HG03175 (cell line): ENCODE results near the gene HMX1.

Experiments used
- ATAC-seq: cut with Tn5 transposase; IDR thresholded peaks from one replicate; pipeline ENCODE4 v1.9.1; 2021; ENCODE audit warnings: mild to moderate bottlenecking, moderate library complexity; ENCODE audit not compliant: unreplicated experiment

HMX1 gene

DNA sequence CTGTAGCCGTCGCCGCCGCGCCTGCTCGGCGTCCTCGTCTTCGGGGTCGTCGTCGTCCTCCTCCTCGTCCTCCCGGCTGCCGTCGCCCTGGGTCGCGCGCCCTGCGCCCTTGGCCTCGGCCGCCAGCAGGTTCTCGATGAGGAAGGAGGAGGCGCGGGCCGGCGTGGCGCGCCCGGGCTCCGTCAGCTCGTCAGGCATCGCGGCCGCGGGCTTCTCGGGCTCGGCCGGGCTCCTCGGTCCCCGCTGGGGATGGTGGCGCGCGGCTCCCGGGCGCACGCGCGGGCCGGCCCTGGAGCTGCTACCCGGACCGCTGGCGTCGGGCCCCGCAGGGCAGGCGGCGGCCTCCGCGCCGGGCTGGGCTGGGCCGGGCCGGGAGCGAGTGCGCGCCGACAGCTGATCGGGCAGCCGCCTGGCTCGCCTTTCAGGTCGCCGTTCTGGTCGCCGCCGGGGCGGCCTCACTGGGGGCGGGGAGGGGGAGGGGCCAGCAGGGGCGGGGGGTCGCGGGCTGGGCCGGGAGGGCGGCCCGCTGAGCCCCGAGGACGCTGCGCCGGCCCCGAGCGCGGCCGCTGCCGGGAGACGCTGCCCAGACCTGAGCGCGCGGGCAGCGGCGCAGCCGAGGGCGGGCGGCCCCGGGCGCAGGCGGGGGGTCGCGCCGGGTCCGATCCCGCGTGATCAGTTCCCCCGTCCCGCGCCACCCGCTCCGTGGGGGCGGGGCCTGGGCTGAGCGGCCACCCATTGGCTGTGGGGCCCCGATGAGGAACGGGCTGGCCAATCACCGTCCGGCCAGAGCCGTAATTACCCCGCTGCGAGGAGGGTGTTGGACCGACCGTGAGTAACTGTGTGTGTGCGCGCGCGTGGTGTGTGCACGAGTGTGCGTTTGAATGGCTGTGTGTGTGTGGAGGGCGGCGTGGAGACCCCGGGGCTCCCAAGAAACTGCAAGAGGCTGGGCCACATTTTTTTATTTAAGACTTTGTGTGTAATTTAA lies at the start of gene HMX1:
Gene HMX1, minus strand, starts transcription at position 423 of the 985 bp plus-strand sequence. Its CDS starts 225 bp downstream, at position 198.
- no peak for ATAC-seq

DNA sequence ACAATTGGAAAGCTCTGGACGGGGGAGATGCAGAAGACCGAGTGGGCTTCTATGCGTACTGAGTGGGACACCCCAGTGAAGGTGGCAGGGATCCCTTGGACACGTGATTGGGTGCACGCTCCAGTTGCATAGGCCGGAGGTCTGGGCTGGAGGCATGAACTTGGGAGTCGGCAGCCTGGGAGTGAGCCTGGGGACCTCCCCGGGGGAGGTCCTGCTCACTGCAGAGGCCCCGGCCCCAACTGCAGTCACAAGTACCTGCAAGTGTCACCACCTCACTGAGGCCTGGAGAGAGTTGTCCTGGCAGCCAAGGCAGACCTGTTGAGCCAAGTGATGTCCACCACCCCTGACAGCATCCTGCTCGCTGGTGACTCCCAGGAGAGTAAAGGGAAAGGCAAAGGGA lies 49.3 kb upstream of the HMX1 start:
- no peak for ATAC-seq

DNA sequence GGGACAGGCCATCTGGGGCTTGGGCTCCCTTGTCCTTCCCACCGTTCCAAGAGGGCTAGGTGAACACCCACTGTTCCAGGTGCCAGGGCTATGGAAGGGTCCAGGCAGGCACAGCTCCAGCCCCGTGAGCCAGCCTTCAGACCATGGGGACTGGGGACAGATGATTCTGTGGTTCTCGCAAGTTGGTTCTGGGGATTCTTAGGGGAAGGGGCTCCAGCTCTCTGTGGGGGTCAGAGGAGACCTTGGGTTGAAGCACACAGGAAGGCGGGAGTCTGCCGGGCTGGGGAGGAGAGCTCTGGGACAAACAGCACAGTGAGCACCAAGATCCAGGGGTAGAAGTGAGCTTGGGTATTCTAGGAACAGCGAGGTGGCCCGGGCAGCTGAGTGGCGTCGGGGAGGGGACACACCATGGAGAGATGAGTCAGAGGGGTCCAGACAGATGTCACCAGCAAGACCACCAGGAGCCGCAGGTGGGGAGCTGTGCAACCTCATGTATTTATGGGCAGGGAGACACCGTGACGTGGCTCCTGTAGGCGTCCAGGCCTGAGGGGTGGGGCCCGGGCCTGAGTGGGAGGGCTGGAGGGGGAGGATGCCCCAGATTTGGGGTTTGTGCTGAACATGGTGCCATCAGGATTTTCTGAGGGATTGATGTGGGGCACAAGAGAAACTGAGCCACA lies 48.8 kb upstream of the HMX1 start:
- ATAC-seq, result no peak

DNA sequence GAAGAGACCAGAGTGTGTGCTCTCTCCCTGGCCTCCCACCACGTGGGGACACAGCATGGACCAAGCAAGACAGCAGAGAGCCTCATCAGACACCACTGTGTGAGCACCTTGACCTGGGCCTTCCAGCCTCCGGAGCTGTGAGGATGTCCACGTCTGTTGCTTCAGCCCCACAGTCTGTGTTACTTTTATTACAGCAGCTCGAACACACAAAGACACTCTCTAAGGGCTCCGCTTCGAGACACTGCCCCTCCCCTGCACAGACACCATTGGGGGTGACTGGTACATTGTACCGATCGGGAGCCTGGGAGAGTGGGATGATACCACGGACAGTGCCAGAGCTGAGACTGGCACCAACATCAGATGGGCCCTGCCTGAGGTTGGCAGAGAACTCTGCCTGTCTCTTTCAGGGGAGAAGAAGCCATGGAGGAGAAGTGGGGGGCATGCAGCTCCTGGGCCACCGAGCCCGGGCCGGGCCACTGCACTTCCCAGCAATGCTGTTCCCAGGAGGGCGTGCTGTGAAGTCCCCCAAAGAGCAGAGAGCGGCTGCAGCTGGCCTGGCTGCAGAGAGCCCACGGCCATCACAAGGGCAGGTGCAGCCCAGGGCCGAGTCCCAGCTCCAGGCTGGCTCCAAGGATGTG lies 48.1 kb upstream of the HMX1 start:
- no peak for ATAC-seq

DNA sequence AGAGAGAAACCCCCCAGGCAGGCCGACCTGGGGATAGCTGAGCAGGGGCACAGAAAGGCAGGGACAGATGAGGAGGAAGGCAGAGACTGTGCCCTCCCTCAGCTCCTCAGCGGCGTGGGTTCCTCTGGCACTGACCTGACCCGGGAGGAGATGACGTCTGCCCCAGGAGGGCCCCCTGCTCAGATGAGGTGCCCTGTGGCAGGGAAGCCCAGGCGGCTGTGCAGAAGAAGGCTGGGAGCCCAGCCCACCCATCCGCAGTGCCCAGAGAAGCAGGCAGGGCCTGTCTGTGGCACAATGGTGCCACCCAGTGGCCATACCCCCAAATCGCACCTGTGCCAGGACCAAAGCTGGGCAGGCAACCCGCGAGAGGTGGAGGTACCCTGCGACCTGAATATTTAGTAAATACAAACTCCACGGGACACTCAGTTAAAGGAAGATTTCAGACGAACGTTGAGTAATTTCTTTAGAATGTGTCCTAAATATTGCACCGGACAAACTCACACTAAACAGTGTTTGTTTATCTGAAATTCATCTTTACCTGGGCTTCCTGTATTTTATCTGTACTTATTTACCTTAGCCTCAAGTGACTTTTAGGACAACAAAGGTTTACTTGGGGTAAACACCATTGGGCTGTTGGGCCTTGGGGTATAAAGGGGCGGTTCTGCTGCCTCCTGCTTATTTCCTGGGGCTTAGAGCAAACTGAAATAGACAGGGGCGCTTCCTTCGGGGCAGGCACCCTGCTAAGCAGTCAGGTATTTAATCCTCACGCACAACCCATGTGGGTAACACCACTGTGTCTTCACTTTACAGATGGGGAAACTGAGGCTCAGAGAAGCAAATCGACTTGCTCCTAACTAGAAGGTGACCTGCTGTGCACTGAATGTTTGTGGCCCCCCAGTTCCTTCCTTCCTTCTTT lies 46.5 kb upstream of the HMX1 start:
- ATAC-seq, result peak; percentile 80

DNA sequence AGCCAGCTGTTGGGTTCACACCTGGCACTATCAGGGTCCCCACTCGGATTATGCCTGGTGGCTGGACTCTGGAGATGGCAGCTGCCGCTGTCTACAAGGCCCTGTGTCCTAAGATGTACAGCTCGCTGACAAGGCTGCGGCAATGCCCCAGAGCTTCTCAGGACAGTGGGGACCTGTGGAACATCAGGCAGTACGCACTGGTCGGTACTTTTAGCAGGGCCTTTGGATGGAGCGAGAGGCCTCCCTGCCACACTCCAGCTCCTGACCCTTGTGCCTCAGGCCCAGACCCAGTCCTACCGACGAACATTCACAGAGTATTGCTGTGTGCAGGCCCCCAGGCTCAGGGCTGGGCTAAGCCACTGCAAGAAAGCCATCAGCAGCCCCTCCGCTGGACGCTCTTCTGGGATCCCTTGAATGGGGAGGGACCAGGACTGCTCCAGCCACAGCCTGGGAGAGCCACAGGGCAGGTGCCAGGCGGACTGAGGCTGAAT lies 45.7 kb upstream of the HMX1 start:
- no peak for ATAC-seq

DNA sequence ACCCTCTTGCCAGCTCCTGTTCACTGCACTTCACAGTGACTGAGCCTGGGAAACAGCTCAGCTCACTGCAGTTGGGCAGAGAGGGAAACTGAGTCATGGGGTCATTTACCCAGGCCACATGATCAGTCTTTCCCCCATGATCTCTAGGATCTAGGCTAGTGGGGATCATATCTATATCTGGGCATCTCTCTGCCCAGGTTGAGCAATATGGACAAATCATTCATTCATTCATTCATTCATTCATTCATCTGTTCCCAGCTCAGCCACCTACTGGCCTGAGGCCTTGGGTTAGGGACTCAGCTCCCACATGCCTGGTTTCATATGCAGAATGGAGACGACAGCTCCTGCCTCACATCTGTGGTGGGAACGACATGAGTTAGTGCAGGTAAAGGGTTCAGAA lies 45.3 kb upstream of the HMX1 start:
- no peak for ATAC-seq

DNA sequence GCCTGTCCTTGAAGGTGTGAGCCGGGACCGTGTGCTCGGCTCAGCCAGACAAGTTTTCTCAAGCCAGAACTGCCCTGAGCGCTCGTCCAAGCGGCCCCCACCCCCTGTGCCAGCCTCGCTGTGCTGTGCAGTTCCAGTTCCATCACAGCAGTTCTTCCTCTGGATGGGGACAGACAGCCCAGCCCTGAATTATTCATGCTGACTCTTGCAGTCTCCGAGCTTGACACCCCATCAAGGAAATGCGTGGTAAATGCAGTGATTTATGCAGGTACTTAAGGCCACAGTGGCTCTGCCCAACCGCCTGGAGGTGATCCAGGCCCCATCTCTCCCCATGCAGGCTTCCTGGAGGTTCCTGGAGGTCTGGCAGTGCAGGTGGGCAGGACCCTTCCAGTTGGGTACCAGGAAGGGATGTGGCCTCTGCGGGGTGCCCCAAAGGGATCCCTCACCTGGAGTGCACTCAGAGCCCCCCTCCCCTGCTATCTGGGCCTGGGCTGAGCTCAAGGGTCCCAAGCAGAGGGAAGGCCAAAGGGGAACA lies 44.8 kb upstream of the HMX1 start:
- ATAC-seq, result no peak

DNA sequence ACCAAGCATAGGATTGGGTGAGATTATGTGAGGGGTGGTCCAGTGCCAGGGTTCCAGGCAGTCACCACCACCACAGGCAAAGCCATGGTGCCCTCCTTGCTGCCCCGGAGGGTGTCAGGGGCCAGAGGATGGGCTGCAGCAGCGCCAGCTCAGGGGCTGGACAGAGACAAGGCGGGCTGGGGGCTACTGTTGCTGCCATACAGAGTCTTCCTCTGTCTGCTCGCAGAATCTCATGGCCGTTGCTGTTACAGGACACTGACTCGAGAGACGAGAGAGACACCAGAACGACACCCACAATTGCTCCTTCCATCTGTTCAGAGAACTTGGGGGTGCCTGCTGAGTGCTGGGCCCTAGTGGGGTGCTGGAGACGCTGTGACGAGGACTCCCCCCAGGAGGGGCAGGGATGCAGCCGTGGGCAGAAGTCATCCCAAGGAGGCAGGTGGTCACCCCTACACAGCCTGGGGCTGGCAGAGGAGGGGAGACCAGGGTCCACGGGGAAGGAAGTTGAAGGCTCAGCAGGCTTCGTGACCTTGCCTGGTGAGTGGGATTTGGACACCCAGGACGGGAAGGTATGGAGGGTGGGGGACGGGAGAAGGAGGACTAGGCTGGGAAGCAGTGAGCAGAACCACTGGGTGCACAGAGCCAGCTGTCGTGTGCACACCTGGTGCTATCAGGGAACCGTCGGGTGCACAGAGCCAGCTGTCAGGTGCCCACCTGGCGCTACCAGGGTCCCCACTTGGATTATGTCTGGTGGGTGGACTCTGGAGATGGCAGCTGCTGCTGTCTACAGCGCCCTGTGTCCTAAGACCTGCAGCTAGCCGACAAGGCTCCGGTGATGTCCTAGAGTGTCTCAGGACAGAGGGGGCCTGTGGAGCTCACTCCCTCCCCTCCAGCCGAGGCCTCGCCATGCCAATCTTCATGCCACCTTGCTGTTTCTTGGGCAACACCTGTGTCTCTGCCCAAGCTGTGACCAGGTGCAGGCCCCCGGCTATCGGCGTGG lies 43.9 kb upstream of the HMX1 start:
- no peak for ATAC-seq

DNA sequence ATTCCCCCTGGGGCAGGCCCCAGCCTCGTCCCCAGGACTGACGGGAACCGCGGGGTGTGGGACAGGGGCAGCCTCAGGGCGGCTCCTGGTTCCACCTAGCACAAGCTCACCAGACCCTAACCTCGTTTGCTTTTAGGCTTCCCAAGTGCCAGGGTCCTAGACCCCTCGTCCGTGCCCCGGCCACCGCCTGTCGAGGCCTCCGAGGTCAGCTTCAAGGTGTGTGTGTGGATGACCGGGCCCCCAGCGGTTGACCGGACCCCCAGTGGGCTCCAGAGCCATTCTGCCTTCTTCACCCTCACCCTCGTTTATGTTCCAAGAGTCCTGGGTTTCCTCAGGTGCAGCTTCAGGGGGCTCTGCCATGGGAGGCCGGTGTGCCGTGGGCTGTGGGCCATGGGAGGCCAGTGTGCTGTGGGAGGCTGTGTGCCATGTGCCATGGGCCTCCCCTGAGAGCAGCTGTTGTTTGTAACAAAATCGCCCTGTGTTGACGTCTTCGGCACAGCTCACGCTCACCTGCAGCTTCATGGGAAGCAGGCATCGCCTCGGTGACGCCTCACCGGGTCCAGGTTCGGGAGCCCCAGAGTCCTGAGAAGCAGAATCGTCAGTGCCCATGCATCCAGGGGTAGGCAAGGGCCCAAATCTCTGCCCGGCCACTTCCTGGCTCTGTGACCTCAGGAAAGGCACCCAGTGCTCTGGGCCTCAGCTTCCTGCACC lies 43.0 kb upstream of the HMX1 start:
- ATAC-seq, result no peak

DNA sequence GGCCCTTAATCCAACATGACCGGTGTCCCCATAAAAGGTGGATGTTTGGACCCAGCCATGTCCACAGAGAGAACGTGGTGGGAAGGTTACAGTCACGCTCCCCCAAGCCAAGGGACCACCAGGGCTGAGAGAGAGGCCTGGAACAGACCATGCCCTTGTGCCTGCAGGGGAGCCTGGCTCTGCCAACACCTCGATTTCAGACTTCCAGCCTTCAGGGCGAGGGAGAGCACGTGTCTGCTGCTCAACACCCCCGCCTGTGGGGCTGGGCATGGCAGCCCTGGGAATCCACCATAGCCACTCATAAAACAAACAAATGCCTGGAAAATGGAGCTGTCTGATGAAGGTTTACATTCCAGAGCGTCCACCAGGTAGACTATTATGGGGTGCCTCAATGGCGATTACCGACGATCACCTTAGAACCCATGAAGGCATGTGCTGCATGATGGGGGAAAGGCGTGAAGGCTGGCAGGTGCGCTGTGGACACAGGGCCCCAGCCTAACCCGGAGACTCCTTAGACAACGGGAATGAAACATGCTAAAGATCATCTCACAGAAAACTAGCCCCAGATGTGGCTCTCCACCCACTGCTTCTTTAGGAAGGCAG lies 42.3 kb upstream of the HMX1 start:
- ATAC-seq, result no peak

DNA sequence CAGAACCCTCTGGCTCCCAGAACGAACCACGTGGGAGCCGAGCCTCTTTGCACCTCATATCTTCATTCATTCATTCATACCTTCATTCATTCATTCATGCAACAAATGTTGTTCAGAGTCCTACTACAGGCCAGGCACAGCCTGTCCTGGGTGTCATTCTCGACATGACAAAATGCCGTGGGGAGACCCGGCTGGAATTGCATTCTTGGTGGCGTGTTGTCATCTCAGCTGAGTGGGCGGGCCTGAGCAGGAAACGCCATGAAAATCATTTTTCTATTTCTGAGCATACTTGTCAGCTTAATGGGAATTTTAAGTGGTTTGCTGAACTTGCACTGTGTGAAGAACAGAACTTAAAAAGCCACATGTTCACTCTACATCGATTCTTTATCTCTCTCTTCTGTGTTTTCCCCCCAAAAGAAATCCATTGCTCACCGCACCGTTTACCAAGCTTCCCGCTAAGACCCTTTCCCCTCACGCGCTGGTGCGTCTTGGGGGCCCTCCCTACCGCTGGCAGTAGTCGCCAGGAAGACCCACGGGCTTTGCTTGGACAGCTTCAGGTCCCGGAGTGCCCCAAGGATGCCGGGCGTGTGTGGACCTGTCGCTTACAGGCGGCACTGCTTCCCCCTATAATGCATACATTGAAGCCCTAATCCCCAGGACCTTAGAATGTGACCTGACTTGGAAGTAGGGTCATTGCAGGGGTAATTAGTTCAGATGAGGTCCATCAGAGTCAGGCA lies 41.6 kb upstream of the HMX1 start:
- no peak for ATAC-seq

DNA sequence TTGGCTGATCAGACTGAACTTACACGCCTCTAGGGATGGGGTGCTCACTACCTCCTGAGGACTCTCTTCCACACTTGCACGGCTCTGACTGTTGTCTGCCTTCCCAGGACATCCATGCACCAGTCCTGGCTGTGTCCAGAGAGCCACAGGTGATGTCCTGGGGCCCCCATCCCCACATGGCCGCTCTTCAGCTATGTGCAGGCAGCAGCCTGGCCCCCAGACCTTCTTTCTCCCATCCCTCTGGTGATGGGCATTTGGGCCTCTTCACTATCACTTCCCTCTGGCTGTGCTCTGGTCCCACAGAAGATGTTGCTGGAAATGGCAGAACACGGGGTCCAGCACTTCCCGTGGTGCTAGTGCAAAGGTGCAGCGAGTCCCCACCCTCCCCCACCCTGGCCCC lies 40.9 kb upstream of the HMX1 start:
- ATAC-seq, result no peak

DNA sequence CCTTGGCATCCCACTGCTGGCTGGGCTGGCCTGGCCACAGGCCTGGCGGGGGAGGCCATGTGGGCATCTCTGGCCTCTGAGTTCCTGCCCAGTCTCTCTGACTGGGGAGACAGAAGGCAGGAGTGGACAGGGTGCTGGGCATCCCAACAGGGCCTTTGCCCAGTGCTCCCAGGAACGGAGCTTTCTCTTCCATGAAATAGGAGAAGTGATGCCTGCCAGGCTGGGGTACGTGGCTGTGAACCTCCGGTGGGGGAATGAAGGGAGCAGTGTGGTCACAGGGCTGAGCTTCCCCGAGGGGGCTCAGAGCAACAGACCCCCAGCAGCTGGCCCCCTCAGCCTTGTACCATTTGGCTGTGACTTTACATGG lies 40.4 kb upstream of the HMX1 start:
- no peak for ATAC-seq

DNA sequence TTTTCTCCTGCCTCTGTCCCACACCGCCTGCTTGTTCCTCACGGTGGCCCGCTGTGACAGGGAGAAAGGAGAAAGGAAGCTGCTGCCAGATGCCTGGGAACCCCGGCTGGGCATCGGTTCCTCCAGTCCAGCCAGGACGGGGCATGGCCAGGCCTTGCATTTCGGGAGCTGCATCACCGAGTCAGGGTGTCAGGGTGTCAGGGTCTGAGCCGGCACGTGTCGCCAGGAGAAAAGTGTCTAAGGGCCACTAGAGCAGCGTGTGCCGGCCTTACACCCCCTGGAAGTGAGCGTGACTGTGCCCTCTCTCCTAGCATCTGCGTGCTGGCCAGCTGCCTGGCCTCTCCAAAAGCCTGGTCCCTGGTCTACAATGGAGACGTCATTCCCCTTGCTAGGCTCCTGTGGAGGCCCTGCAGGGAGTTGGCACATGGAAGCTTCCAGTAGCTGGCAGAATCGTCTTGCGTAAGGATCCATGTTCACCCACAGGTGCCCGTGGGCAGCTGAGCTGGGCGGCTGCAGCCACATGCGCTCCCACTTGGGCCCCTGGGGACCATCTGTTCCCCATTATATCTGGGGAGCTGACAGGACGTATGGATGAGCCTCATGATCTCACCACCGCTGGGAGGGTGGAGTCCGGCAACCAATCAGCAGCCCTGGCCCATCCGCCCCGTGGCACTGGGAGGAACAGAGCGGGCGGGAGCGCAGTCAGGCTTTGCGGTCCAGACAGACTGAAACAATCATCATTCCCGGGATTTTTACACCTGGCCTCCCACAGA lies 39.9 kb upstream of the HMX1 start:
- ATAC-seq, result no peak

DNA sequence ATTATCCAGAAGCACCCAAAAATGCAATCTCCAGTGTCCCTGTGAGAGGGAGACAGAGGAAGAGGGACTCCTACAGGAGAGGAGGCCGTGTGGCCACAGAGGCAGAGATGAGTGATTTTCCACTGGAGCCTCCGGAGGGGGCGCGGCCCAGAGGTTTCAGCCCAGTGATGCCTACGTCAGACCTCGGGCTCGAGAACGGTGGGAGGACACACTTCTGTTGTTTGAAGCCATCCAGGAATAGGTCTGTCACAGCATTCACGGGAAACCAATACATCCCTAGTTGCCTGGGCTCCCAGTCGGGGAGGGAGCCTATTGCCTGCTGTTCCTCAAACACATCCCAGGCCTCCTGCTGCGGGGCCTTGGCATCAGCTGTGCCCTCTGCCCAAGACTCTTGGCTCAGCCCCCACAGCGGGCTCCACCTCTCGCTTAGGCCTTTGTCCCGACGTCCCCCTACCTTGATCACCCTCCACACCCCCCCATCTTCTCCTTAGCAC lies 39.2 kb upstream of the HMX1 start:
- no peak for ATAC-seq
